Panc1 (cell line): Measurements from ENCODE around the gene PPP1CA. TPM values are rescaled to one million over a fixed set of nuclear protein-coding genes. Genes with fewer than 3 reads are reported as not detected.

Experiments used
- ATAC-seq: fragments of 200-7000 bp; cut with Tn5 transposase; 2 replicates; pipeline ENCODE4 v1.9.1; 2020; ENCODE audit warnings: mild to moderate bottlenecking, moderate library complexity
- BruUV-seq: library from RNA; stranded (reverse); fragments of 400-500 nt; replicated peaks from 2 replicates; lab custom pipeline; 2021; lab: Mats Ljungman, UMichigan
- CTCF ChIA-PET: fragments of 300-600 bp; sonication (Branson Sonifier 250); formaldehyde crosslinking; loops from one replicate; lab custom pipeline; 2022; ENCODE audit warnings: antibody characterized with exemption; lab: Charles Lee
- POLR2A ChIA-PET: fragments of 300-600 bp; sonication (Branson Sonifier 250); formaldehyde crosslinking; loops from one replicate; lab custom pipeline; 2022; ENCODE audit warnings: antibody characterized with exemption; lab: Charles Lee
- DNase-seq: peaks from one replicate; pipeline ENCODE4 v3.0.0-alpha.2; 2010; ENCODE audit warnings: low read depth, low spot score
- H3K27ac ChIP-seq: 2 replicates; pipeline ENCODE4 v1.5.1; 2011; ENCODE audit warnings: mild to moderate bottlenecking, low read length, inconsistent platforms
- H3K27me3 ChIP-seq: fragments of 200-500 bp; sonication (Bioruptor generic); 2 replicates; pipeline ENCODE4 v1.6.0; 2014; ENCODE audit warnings: low read length, inconsistent platforms; ENCODE audit not compliant: control insufficient read depth, insufficient read depth
- H3K36me3 ChIP-seq: fragments of 200-500 bp; sonication (Bioruptor generic); 2 replicates; pipeline ENCODE4 v1.5.1; 2014; ENCODE audit warnings: inconsistent platforms, mild to moderate bottlenecking, low read length, moderate library complexity; ENCODE audit not compliant: control insufficient read depth, insufficient read depth
- H3K4me1 ChIP-seq: 2 replicates; pipeline ENCODE4 v1.5.1; 2011; ENCODE audit warnings: inconsistent platforms, mild to moderate bottlenecking, low read length, moderate library complexity; ENCODE audit not compliant: control insufficient read depth, insufficient read depth
- H3K4me3 ChIP-seq, 2 experiments: 2 replicates each; pipeline ENCODE4 v1.5.1; 2011 to 2012; ENCODE audit warnings: low read depth in 2 of 2, low read length in 2 of 2, mild to moderate bottlenecking in 2 of 2, inconsistent platforms in 1 of 2, moderate library complexity in 1 of 2
- H3K9me3 ChIP-seq: fragments of 200-500 bp; sonication (Bioruptor generic); 2 replicates; pipeline ENCODE4 v1.5.1; 2014; ENCODE audit warnings: low read depth, mild to moderate bottlenecking, inconsistent platforms, low read length, moderate library complexity; ENCODE audit not compliant: control insufficient read depth, insufficient read depth
- CTCF ChIP-seq: fragments of 450-650 bp; IDR thresholded peaks from 2 replicates; pipeline ENCODE4 v1.5.1; 2017; ENCODE audit warnings: mild to moderate bottlenecking
- POLR2AphosphoS5 ChIP-seq: IDR thresholded peaks from 2 replicates; pipeline ENCODE4 v1.6.1; 2012; ENCODE audit warnings: mild to moderate bottlenecking, low read depth, low read length, moderate library complexity
- REST ChIP-seq, 2 experiments: IDR thresholded peaks; 2 replicates each; pipeline ENCODE4 v1.6.1; 2011 to 2012; ENCODE audit warnings: low read depth in 2 of 2, control low read depth in 1 of 2, low read length in 1 of 2, mild to moderate bottlenecking in 1 of 2, moderate library complexity in 1 of 2; ENCODE audit not compliant: insufficient read depth in 1 of 2
- SIN3A ChIP-seq: IDR thresholded peaks from 2 replicates; pipeline ENCODE4 v1.6.1; 2012; ENCODE audit warnings: low read depth, mild to moderate bottlenecking, low read length, moderate library complexity, borderline replicate concordance; ENCODE audit not compliant: insufficient read depth
- TCF7L2 ChIP-seq: IDR thresholded peaks from 2 replicates; pipeline ENCODE4 v1.6.1; 2011; ENCODE audit warnings: mild to moderate bottlenecking, low read depth, low read length, inconsistent platforms
- in situ Hi-C: cut with HindIII; loops from 2 replicates; pipeline ENCODE4 v1.10.0; 2016; ENCODE audit warnings: low sequenced_read_pairs, low pct_unique_long_range_greater_than_20kb
- intact Hi-C: fragments of 100-400 bp; cut with micrococcal nuclease; formaldehyde crosslinking; loops from one replicate; pipeline ENCODE4 v1.10.0; 2022; ENCODE audit not compliant: unreplicated experiment
- total RNA-seq: library from RNA; stranded (reverse); gene quantifications from one replicate; pipeline ENCODE4 v1.2.1, GENCODE V29; 2021; ENCODE audit not compliant: unreplicated experiment

Gene PPP1CA
- total RNA-seq, 1 experiment from 2014 or later, result 361 TPM

GRCh38 chr11:67392183-67392715, 9.4 kb downstream of the PPP1CA start:
- Histone ChIP-seq H3K27me3 (no peaks in the 10 kb centered on the region), H3K27ac (peak overlapping the region; percentile 88), H3K36me3 (no peaks in the 10 kb centered on the region; the same call in none of the 2 replicates), H3K4me3 (peak overlapping the region; percentile 87 to 100), H3K9me3 (no peaks in the 10 kb centered on the region), H3K4me1 (peaks cover 16% of the 10 kb centered on the region)
- BruUV-seq, result no TSS peak
- DNase-seq (no peak), ATAC-seq (peak; percentile 18; the same call in 1 of the 2 replicates)
- intact Hi-C loops, result no loop called here
- TF ChIP-seq TCF7L2, result no peak
- TF ChIP-seq SIN3A, result no peak
- no peak for TF ChIP-seq REST (IDR thresholded peaks at IDR 0.05; ENCODE audit: insufficient read depth in 1 of 2, low read depth in 2 of 2, low read length in 1 of 2)
- no peak for TF ChIP-seq POLR2AphosphoS5
- no peak for TF ChIP-seq CTCF
- in situ Hi-C loops, result no loop called here
- ChIA-PET CTCF (interaction anchor here (0.5 to 0.6 kb wide), 2 partner anchors 116 to 312 kb away, joined by 3 to 4 read pairs; no protein-coding TSS in a partner anchor), POLR2A (interaction anchor here (0.6 kb wide), 1 partner anchor 271 kb away, joined by 3 read pairs; no protein-coding TSS in a partner anchor)

- ATAC-seq, result peak; percentile 83
- Histone ChIP-seq H3K36me3 (no peaks in the 10 kb centered on the region; the same call in 1 of the 2 replicates), H3K4me3 (peak within 1 kb of the TSS; percentile 87 to 100), H3K9me3 (no peaks in the 10 kb centered on the region), H3K27ac (peak within 1 kb of the TSS; percentile 88), H3K27me3 (no peaks in the 10 kb centered on the region), H3K4me1 (peaks cover 12% of the 10 kb centered on the region)
- BruUV-seq, result TSS peak; percentile 94
- TF ChIP-seq REST (IDR thresholded peaks at IDR 0.05; ENCODE audit: insufficient read depth in 1 of 2, low read depth in 2 of 2, low read length in 1 of 2) (peak in 1 of 2 experiments; percentile 54; a peak in 1 of 4 replicates), SIN3A (peak; percentile 98; the same call in 1 of the 2 replicates), CTCF (no peak), POLR2AphosphoS5 (peak; percentile 89), TCF7L2 (no peak)
- ChIA-PET CTCF (interaction anchor here (0.5 kb wide), 1 partner anchor 311 kb away, joined by 4 read pairs; no protein-coding TSS in a partner anchor), POLR2A (interaction anchor here (0.6 kb wide), 1 partner anchor 270 kb away, joined by 3 read pairs; no protein-coding TSS in a partner anchor)
- intact Hi-C loops, result no loop called here
- peak; percentile 36 for DNase-seq
- in situ Hi-C loops, result no loop called here
These were observed 10.1 kb downstream of the PPP1CA start, which contains the start of gene RAD9A for GRCh38 chr11:67391304-67392182. RAD9A (plus strand) TSS chr11:67391986; CDS start chr11:67392045, 59 bp downstream.
